ENCODE data around the gene LRP2BP.

Gene LRP2BP

DNA sequence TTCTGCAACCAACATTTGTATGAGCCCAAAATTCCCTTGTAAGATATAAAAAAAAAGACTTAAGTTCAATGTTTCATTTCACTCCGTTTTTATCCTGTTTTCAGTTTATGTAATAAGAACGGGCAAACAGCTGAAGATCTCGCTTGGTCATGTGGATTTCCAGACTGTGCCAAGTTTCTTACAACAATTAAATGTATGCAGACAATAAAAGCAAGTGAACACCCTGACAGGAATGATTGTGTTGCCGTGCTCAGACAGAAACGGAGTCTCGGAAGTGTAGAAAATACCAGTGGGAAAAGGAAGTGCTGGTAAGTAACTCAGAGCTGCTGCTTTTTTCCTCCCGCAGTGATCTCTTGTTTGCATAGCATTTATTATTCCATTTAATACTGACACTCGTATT, 3.7 kb upstream of the LRP2BP start:
- H3K9me3 ChIP-seq (ENCODE audit: control insufficient read depth, low read length) = no peaks in the 10 kb centered on the region
- H4K8ac ChIP-seq (ENCODE audit: low read length) = no peak overlapping the region
- H2BK120ac ChIP-seq (ENCODE audit: low read depth, low read length) = no peak overlapping the region
- H3K18ac ChIP-seq (ENCODE audit: low read depth in 1 of 2, low read length in 2 of 2) = no peak overlapping the region
- H2AFZ ChIP-seq (ENCODE audit: low read depth, low read length) = no peak overlapping the region
- H3K79me1 ChIP-seq (replicated peaks; ENCODE audit: low read length, poor library complexity, severe bottlenecking) = no peaks in the 10 kb centered on the region
- no peak overlapping the region for H2BK15ac ChIP-seq (ENCODE audit: low read depth, poor library complexity, severe bottlenecking)
- H4K91ac ChIP-seq (ENCODE audit: low read length) = no peak overlapping the region
- H2AK5ac ChIP-seq (ENCODE audit: low read length, severe bottlenecking) = no peak overlapping the region
- no peak overlapping the region for H3K4me2 ChIP-seq (ENCODE audit: low read length, poor library complexity, severe bottlenecking)
- H3K4me1 ChIP-seq (ENCODE audit: control insufficient read depth, insufficient read depth, low read depth, low read length) = peaks cover 4% of the 10 kb centered on the region
- H3K4ac ChIP-seq (ENCODE audit: low read depth in 1 of 2, low read length in 2 of 2) = no peak overlapping the region
- H3K23ac ChIP-seq (ENCODE audit: low read length in 2 of 2) = no peak overlapping the region
- H2BK12ac ChIP-seq (ENCODE audit: low read length in 2 of 2) = no peak overlapping the region
- 95% methylated on average over 6 of the region's 8 CpGs for WGBS
- H3K4me3 ChIP-seq (ENCODE audit: insufficient read depth in 1 of 2, low read depth in 1 of 2, low read length in 2 of 2) = no peak overlapping the region
- no peak overlapping the region for H3K27ac ChIP-seq (ENCODE audit: low read length, poor library complexity, severe bottlenecking)
- no peak overlapping the region for H2BK5ac ChIP-seq (ENCODE audit: low read depth, low read length, poor library complexity, severe bottlenecking)
- peaks cover 6 to 57% of the 10 kb centered on the region in 2 experiments for H3K36me3 ChIP-seq (ENCODE audit: control insufficient read depth in 1 of 2, insufficient read depth in 2 of 2, low read depth in 1 of 2, low read length in 2 of 2)
- no peak overlapping the region for H3K14ac ChIP-seq (ENCODE audit: low read length in 2 of 2)
- H3K27me3 ChIP-seq (ENCODE audit: control insufficient read depth in 1 of 2, insufficient read depth in 1 of 2, low read length in 2 of 2) = no peaks in the 10 kb centered on the region
- DNase-seq = no peak
- H3K9ac ChIP-seq (ENCODE audit: low read length) = no peak overlapping the region

DNA sequence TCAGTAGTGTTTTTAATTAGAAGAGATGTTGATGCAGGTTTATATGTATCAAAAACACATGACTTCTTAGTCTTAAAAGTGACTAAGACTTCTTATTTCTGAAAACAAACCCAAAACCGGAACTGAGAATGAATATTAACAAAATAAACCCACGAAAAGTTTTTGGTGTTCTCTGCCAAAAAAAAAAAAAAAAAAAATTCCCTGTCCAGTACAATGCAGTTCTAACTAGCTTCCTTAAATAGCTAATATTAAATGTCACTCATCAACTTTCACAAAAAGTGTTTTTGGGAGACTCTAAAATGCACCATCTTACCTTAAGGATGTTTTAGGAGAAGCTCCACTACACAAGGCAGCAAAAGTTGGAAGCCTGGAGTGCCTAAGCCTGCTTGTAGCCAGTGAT, 2.9 kb upstream of the LRP2BP start:
- Histone ChIP-seq H3K14ac (ENCODE audit: low read length in 2 of 2) (no peak overlapping the region), H2AK5ac (ENCODE audit: low read length, severe bottlenecking) (no peak overlapping the region), H2AFZ (ENCODE audit: low read depth, low read length) (no peak overlapping the region), H4K8ac (ENCODE audit: low read length) (no peak overlapping the region), H3K27ac (ENCODE audit: low read length, poor library complexity, severe bottlenecking) (no peak overlapping the region), H2BK120ac (ENCODE audit: low read depth, low read length) (no peak overlapping the region), H4K91ac (ENCODE audit: low read length) (no peak overlapping the region), H3K4ac (ENCODE audit: low read depth in 1 of 2, low read length in 2 of 2) (no peak overlapping the region), H3K9me3 (ENCODE audit: control insufficient read depth, low read length) (no peaks in the 10 kb centered on the region), H3K36me3 (ENCODE audit: control insufficient read depth in 1 of 2, insufficient read depth in 2 of 2, low read depth in 1 of 2, low read length in 2 of 2) (peaks cover 3 to 49% of the 10 kb centered on the region in 2 experiments), H3K4me1 (ENCODE audit: control insufficient read depth, insufficient read depth, low read depth, low read length) (peaks cover 4% of the 10 kb centered on the region), H3K79me1 (replicated peaks; ENCODE audit: low read length, poor library complexity, severe bottlenecking) (no peaks in the 10 kb centered on the region), H3K4me3 (ENCODE audit: insufficient read depth in 1 of 2, low read depth in 1 of 2, low read length in 2 of 2) (no peak overlapping the region), H2BK15ac (ENCODE audit: low read depth, poor library complexity, severe bottlenecking) (no peak overlapping the region), H3K27me3 (ENCODE audit: control insufficient read depth in 1 of 2, insufficient read depth in 1 of 2, low read length in 2 of 2) (no peaks in the 10 kb centered on the region), H2BK12ac (ENCODE audit: low read length in 2 of 2) (no peak overlapping the region), H3K18ac (ENCODE audit: low read depth in 1 of 2, low read length in 2 of 2) (no peak overlapping the region), H3K9ac (ENCODE audit: low read length) (peak overlapping the region; percentile 71), H2BK5ac (ENCODE audit: low read depth, low read length, poor library complexity, severe bottlenecking) (no peak overlapping the region), H3K23ac (ENCODE audit: low read length in 2 of 2) (no peak overlapping the region), H3K4me2 (ENCODE audit: low read length, poor library complexity, severe bottlenecking) (no peak overlapping the region)
- 100% methylated on average over 2 of the region's 2 CpGs for WGBS
- DNase-seq = no peak

DNA sequence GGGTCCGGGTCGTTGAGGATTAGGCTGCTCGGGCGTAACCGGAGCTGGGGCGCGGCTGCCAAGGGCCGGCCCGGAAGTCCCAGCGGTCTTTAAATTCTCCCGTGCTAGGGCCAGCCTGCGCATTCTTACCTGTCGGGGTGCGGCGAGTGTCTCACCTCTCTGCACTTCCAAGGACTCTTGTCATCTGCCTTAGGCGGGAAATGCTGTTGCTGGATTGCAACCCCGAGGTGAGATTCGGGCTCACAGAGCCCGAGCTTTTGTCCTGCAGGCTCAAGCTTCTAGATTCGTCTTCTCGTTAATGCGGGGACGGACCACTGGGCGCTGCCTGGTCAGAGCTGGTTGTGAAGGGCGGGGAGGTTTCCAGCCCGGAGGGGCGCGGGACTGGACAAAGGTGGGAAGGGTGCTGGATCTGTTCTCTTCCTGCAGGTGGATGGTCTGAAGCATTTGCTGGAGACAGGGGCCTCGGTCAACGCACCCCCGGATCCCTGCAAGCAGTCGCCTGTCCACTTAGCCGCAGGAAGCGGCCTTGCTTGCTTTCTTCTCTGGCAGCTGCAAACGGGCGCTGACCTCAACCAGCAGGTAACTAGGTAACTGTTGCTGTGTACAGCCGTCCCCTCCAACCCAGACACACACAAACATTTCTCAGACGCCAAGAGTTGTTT, 1.1 kb upstream of the LRP2BP start, which contains the start of gene ANKRD37:
TSS of gene ANKRD37 (plus strand) at position 118 of the 662 bp plus-strand sequence. CDS start at position 201, 83 bp downstream.
- DNase-seq = peak; percentile 45
- peak within 1 kb of the TSS; percentile 52 for H4K8ac ChIP-seq (ENCODE audit: low read length)
- peak within 1 kb of the TSS; percentile 95 for H3K4me2 ChIP-seq (ENCODE audit: low read length, poor library complexity, severe bottlenecking)
- H3K9me3 ChIP-seq (ENCODE audit: control insufficient read depth, low read length) = no peaks in the 10 kb centered on the region
- peak within 1 kb of the TSS; percentile 29 for H2BK120ac ChIP-seq (ENCODE audit: low read depth, low read length)
- H3K18ac ChIP-seq (ENCODE audit: low read depth in 1 of 2, low read length in 2 of 2) = peak within 1 kb of the TSS; percentile 75 to 81
- H3K4me1 ChIP-seq (ENCODE audit: control insufficient read depth, insufficient read depth, low read depth, low read length) = peaks cover 4% of the 10 kb centered on the region
- H2AK5ac ChIP-seq (ENCODE audit: low read length, severe bottlenecking) = no peak within 1 kb of the TSS
- H3K14ac ChIP-seq (ENCODE audit: low read length in 2 of 2) = peak within 1 kb of the TSS in 1 of 2 experiments; percentile 56
- H2BK12ac ChIP-seq (ENCODE audit: low read length in 2 of 2) = peak within 1 kb of the TSS; percentile 2 to 10
- H3K23ac ChIP-seq (ENCODE audit: low read length in 2 of 2) = peak within 1 kb of the TSS in 1 of 2 experiments; percentile 59
- WGBS = 7% methylated on average over 37 of the region's 38 CpGs
- H2BK15ac ChIP-seq (ENCODE audit: low read depth, poor library complexity, severe bottlenecking) = peak within 1 kb of the TSS; percentile 63
- peak within 1 kb of the TSS; percentile 81 to 85 for H3K4me3 ChIP-seq (ENCODE audit: insufficient read depth in 1 of 2, low read depth in 1 of 2, low read length in 2 of 2)
- H3K79me1 ChIP-seq (replicated peaks; ENCODE audit: low read length, poor library complexity, severe bottlenecking) = no peaks in the 10 kb centered on the region
- H3K4ac ChIP-seq (ENCODE audit: low read depth in 1 of 2, low read length in 2 of 2) = peak within 1 kb of the TSS; percentile 54 to 57
- H3K9ac ChIP-seq (ENCODE audit: low read length) = peak within 1 kb of the TSS; percentile 94
- peak within 1 kb of the TSS; percentile 86 for H4K91ac ChIP-seq (ENCODE audit: low read length)
- peak within 1 kb of the TSS; percentile 91 for H2BK5ac ChIP-seq (ENCODE audit: low read depth, low read length, poor library complexity, severe bottlenecking)
- peak within 1 kb of the TSS; percentile 65 for H3K27ac ChIP-seq (ENCODE audit: low read length, poor library complexity, severe bottlenecking)
- no peaks in the 10 kb centered on the region for H3K27me3 ChIP-seq (ENCODE audit: control insufficient read depth in 1 of 2, insufficient read depth in 1 of 2, low read length in 2 of 2)
- peaks cover 2 to 32% of the 10 kb centered on the region in 2 experiments for H3K36me3 ChIP-seq (ENCODE audit: control insufficient read depth in 1 of 2, insufficient read depth in 2 of 2, low read depth in 1 of 2, low read length in 2 of 2)
- H2AFZ ChIP-seq (ENCODE audit: low read depth, low read length) = peak within 1 kb of the TSS; percentile 91

DNA sequence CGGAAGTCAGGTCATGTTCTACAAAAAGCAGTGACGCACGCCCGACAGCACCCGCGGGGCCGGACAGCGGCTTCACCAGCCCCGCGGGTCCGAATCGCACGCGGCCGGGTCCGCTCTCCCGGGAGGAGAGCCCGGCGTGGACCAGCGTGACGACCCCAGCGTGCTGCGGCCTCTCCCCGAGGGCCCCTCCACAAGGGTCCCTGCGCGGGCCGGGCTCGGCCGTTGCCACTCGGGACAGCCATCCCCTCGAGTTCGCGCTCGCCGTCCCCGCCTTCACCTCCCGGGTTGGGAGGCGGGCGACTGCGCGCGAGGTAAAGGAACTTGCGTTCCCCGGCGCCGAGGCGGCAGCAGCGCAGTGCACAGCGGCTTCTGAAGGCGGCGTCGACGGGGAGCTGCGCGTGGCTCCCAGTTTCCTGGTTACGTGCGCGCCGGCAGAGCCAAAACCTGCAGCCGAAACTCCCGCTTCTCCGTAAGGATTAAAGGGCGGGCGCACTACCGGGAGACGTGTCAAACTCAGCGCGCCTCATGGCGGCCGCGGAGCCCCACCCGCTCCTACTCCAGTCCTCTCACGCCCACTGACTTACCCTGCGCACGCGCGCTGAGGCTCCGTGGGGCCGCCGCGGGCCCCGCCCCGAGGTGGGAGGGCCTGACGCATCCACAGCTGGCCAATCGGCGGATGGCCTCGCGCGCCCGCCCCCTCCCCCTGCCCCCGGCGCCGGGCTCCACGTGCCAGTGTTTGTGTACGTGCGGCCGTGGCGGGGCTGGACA, 416 bp upstream of the LRP2BP start:
- peak overlapping the region; percentile 2 to 10 for H2BK12ac ChIP-seq (ENCODE audit: low read length in 2 of 2)
- no peak overlapping the region for H2AK5ac ChIP-seq (ENCODE audit: low read length, severe bottlenecking)
- H3K18ac ChIP-seq (ENCODE audit: low read depth in 1 of 2, low read length in 2 of 2) = peak overlapping the region; percentile 75 to 81
- no peaks in the 10 kb centered on the region for H3K79me1 ChIP-seq (replicated peaks; ENCODE audit: low read length, poor library complexity, severe bottlenecking)
- H2AFZ ChIP-seq (ENCODE audit: low read depth, low read length) = peak overlapping the region; percentile 91
- under 1% methylated on average over 92 of the region's 98 CpGs for WGBS
- H3K4ac ChIP-seq (ENCODE audit: low read depth in 1 of 2, low read length in 2 of 2) = peak overlapping the region; percentile 54 to 57
- peak overlapping the region; percentile 63 for H2BK15ac ChIP-seq (ENCODE audit: low read depth, poor library complexity, severe bottlenecking)
- peaks cover 0 to 25% of the 10 kb centered on the region in 2 experiments for H3K36me3 ChIP-seq (ENCODE audit: control insufficient read depth in 1 of 2, insufficient read depth in 2 of 2, low read depth in 1 of 2, low read length in 2 of 2)
- peak overlapping the region; percentile 86 for H4K91ac ChIP-seq (ENCODE audit: low read length)
- peak overlapping the region; percentile 95 for H3K4me2 ChIP-seq (ENCODE audit: low read length, poor library complexity, severe bottlenecking)
- H3K27me3 ChIP-seq (ENCODE audit: control insufficient read depth in 1 of 2, insufficient read depth in 1 of 2, low read length in 2 of 2) = no peaks in the 10 kb centered on the region
- peak overlapping the region; percentile 65 for H3K27ac ChIP-seq (ENCODE audit: low read length, poor library complexity, severe bottlenecking)
- H3K4me1 ChIP-seq (ENCODE audit: control insufficient read depth, insufficient read depth, low read depth, low read length) = peaks cover 4% of the 10 kb centered on the region
- H2BK5ac ChIP-seq (ENCODE audit: low read depth, low read length, poor library complexity, severe bottlenecking) = peak overlapping the region; percentile 91
- H3K14ac ChIP-seq (ENCODE audit: low read length in 2 of 2) = peak overlapping the region in 1 of 2 experiments; percentile 56
- H2BK120ac ChIP-seq (ENCODE audit: low read depth, low read length) = peak overlapping the region; percentile 29
- peak overlapping the region; percentile 52 for H4K8ac ChIP-seq (ENCODE audit: low read length)
- DNase-seq = peak; percentile 96
- peak overlapping the region in 1 of 2 experiments; percentile 59 for H3K23ac ChIP-seq (ENCODE audit: low read length in 2 of 2)
- H3K9me3 ChIP-seq (ENCODE audit: control insufficient read depth, low read length) = no peaks in the 10 kb centered on the region
- peak overlapping the region; percentile 94 for H3K9ac ChIP-seq (ENCODE audit: low read length)
- H3K4me3 ChIP-seq (ENCODE audit: insufficient read depth in 1 of 2, low read depth in 1 of 2, low read length in 2 of 2) = peak overlapping the region; percentile 81 to 85

Data from mesenchymal stem cell (in vitro differentiated cells and primary cell).